ENCODE results near the gene HOXB3.
A peak's percentile ranks its signal among the peaks of the same experiment; 100 is the strongest.

HOXB3 gene

DNA sequence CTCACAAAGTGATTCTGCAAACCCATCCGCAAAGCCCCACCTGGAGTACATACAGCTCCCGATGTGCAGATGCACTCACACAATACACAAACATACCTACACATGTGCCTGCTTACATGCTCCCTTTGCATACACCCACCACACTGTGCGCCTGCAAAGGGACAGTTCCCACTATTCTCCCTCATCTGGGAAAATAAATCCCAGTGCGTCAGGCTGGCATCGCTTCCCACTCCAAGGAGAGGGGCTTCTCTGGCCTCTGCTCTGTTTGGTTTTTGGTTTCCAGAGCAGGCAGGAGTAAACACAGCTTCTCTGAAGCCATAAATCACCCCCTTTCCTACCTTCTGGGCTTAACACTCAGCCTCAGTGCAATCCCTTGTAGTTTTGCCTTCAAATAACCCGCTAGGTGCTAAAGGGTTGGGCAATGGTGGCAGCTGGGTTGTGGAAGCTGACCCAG, 26.6 kb downstream of the HOXB3 start:
- no peak for DNase-seq (ENCODE audit: low read depth, low spot score)
- ChIA-PET POLR2A (interaction anchor here (0.7 to 1.1 kb wide), 3 partner anchors 8 to 37 kb away, joined by 3 to 5 read pairs (median 3); no protein-coding TSS in a partner anchor), CTCF (interaction anchor here (0.8 to 2.8 kb wide), 7 partner anchors 11 to 227 kb away, joined by 3 to 10 read pairs (median 4); no protein-coding TSS in a partner anchor)
- H3K4me3 ChIP-seq (ENCODE audit: low read depth, low read length), result peak overlapping the region; percentile 54
- TF ChIP-seq, protein P1, sequence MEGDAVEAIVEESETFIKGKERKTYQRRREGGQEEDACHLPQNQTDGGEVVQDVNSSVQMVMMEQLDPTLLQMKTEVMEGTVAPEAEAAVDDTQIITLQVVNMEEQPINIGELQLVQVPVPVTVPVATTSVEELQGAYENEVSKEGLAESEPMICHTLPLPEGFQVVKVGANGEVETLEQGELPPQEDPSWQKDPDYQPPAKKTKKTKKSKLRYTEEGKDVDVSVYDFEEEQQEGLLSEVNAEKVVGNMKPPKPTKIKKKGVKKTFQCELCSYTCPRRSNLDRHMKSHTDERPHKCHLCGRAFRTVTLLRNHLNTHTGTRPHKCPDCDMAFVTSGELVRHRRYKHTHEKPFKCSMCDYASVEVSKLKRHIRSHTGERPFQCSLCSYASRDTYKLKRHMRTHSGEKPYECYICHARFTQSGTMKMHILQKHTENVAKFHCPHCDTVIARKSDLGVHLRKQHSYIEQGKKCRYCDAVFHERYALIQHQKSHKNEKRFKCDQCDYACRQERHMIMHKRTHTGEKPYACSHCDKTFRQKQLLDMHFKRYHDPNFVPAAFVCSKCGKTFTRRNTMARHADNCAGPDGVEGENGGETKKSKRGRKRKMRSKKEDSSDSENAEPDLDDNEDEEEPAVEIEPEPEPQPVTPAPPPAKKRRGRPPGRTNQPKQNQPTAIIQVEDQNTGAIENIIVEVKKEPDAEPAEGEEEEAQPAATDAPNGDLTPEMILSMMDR (IDR thresholded peaks at IDR 0.05; ENCODE audit: insufficient read depth, low read length, missing control alignments), result no peak

- no peak for DNase-seq (ENCODE audit: low read depth, low spot score)
- TF ChIP-seq, protein P1 (IDR thresholded peaks at IDR 0.05; ENCODE audit: insufficient read depth, low read length, missing control alignments), result no peak
- H3K4me3 ChIP-seq (ENCODE audit: low read depth, low read length), result peak overlapping the region; percentile 54
- POLR2A ChIA-PET, result interaction anchor here (0.6 to 1.2 kb wide), 5 partner anchors 13 to 142 kb away, joined by 3 to 4 read pairs (median 3); partner anchors contain the start of gene HOXB5
- CTCF ChIA-PET, result interaction anchor here (1.0 to 2.8 kb wide), 5 partner anchors 10 to 227 kb away, joined by 3 to 10 read pairs (median 4); no protein-coding TSS in a partner anchor
These were observed 27.1 kb downstream of the HOXB3 start for GRCh38 chr17:48562934-48563333.

- ChIA-PET POLR2A (interaction anchor here (0.6 to 1.2 kb wide), 5 partner anchors 12 to 141 kb away, joined by 3 to 4 read pairs (median 3); partner anchors contain the start of gene HOXB5), CTCF (interaction anchor here (0.6 to 2.8 kb wide), 6 partner anchors 9 to 239 kb away, joined by 3 to 10 read pairs (median 4); no protein-coding TSS in a partner anchor)
- TF ChIP-seq, protein P1 (IDR thresholded peaks at IDR 0.05; ENCODE audit: insufficient read depth, low read length, missing control alignments), result peak; percentile 63
- H3K4me3 ChIP-seq (ENCODE audit: low read depth, low read length), result peak overlapping the region; percentile 54
- DNase-seq (ENCODE audit: low read depth, low spot score), result no peak
These were observed 27.9 kb downstream of the HOXB3 start for GRCh38 chr17:48561884-48562810.

GRCh38 chr17:48559840-48560817, 29.9 kb downstream of the HOXB3 start:
- TF ChIP-seq, protein P1 (IDR thresholded peaks at IDR 0.05; ENCODE audit: insufficient read depth, low read length, missing control alignments), result no peak
- no peak overlapping the region for H3K4me3 ChIP-seq (ENCODE audit: low read depth, low read length)
- DNase-seq (ENCODE audit: low read depth, low spot score), result no peak
- ChIA-PET POLR2A (interaction anchor here (0.7 to 1.6 kb wide), 4 partner anchors 10 to 40 kb away, joined by 3 to 7 read pairs (median 4); no protein-coding TSS in a partner anchor), CTCF (interaction anchor here (0.7 to 1.9 kb wide), 7 partner anchors 8 to 226 kb away, joined by 3 to 5 read pairs (median 3); no protein-coding TSS in a partner anchor)

DNA sequence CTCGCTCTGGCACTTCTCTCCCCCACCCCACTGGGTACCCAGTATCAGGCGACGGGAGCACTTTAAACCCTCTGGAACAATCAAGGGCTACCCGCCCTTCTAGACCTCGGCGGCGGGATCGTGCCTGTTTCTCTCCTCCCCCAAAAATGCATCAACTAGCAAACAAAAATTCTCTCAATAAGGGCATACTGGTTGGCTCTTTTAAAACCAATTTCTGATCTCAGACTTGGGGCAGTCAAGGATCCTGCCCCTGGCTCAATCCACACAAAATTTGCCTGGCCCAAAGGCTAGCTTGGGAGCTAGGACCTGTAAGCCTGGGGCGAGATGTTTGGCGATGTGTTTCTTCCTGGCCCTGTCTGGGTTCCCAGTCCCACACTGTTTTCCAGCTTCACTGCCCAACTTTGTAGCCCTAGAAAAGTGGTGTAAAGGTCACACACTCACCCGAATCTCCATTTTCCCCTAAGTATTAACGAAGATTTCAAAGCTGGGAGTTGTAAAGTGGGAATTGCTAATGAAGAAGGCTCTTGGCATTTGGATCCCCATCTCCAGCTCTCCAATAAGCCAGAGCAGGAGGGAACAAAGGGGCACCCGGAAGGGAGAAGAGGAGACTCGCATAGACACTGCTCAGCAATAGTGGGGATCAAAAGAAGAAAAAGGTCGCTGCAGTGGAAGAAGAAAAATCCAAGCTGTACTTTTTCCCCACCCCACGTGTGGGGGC, 30.8 kb downstream of the HOXB3 start:
- CTCF ChIA-PET, result interaction anchor here (1.0 to 1.9 kb wide), 5 partner anchors 10 to 225 kb away, joined by 3 to 5 read pairs (median 3); no protein-coding TSS in a partner anchor
- no peak for DNase-seq (ENCODE audit: low read depth, low spot score)
- no peak overlapping the region for H3K4me3 ChIP-seq (ENCODE audit: low read depth, low read length)
- POLR2A ChIA-PET, result interaction anchor here (0.7 to 1.6 kb wide), 5 partner anchors 9 to 41 kb away, joined by 3 to 7 read pairs (median 4); no protein-coding TSS in a partner anchor
- TF ChIP-seq, protein P1 (IDR thresholded peaks at IDR 0.05; ENCODE audit: insufficient read depth, low read length, missing control alignments), result no peak
